ENCODE data around the gene FMN1.

FMN1 gene

GRCh38 chr15:32879980-32880379 lies 314.5 kb downstream of the FMN1 start:
- DNase-seq (ENCODE audit: low spot score) = no peak

GRCh38 chr15:32878869-32879805 lies 315.4 kb downstream of the FMN1 start:
- DNase-seq (ENCODE audit: low spot score) = no peak

- DNase-seq (ENCODE audit: low spot score) = no peak
Observed at GRCh38 chr15:32878342-32878741, 316.2 kb downstream of the FMN1 start.

GRCh38 chr15:32877252-32878019 lies 317.1 kb downstream of the FMN1 start:
- DNase-seq (ENCODE audit: low spot score) = no peak

- no peak for DNase-seq (ENCODE audit: low spot score)
Observed at GRCh38 chr15:32873284-32874114, 321.0 kb downstream of the FMN1 start.

GRCh38 chr15:32872621-32873283 lies 321.8 kb downstream of the FMN1 start:
- DNase-seq (ENCODE audit: low spot score) = no peak

GRCh38 chr15:32871883-32872282 lies 322.6 kb downstream of the FMN1 start:
- DNase-seq (ENCODE audit: low spot score) = no peak

- peak; percentile 38 for DNase-seq (ENCODE audit: low spot score)
Observed at GRCh38 chr15:32870240-32871033, 324.1 kb downstream of the FMN1 start.

- no peak for DNase-seq (ENCODE audit: low spot score)
Observed at GRCh38 chr15:32869776-32870175, 324.7 kb downstream of the FMN1 start.

- peak; percentile 46 for DNase-seq (ENCODE audit: low spot score)
Observed at GRCh38 chr15:32867313-32867626, 327.2 kb downstream of the FMN1 start.

GRCh38 chr15:32866454-32867312 lies 327.8 kb downstream of the FMN1 start:
- no peak for DNase-seq (ENCODE audit: low spot score)

- DNase-seq (ENCODE audit: low spot score) = no peak
Observed at GRCh38 chr15:32864841-32865240, 329.7 kb downstream of the FMN1 start.

- no peak for DNase-seq (ENCODE audit: low spot score)
Observed at GRCh38 chr15:32864051-32864450, 330.5 kb downstream of the FMN1 start.

- DNase-seq (ENCODE audit: low spot score) = peak; percentile 45
Observed at GRCh38 chr15:32861761-32862160, 332.8 kb downstream of the FMN1 start.

- DNase-seq (ENCODE audit: low spot score) = no peak
Observed at GRCh38 chr15:32861174-32861573, 333.3 kb downstream of the FMN1 start.

- no peak for DNase-seq (ENCODE audit: low spot score)
Observed at GRCh38 chr15:32859996-32860395, 334.5 kb downstream of the FMN1 start.

GRCh38 chr15:32859251-32859650 lies 335.3 kb downstream of the FMN1 start:
- no peak for DNase-seq (ENCODE audit: low spot score)

GRCh38 chr15:32857732-32858131 lies 336.8 kb downstream of the FMN1 start:
- no peak for DNase-seq (ENCODE audit: low spot score)

- no peak for DNase-seq (ENCODE audit: low spot score)
Observed at GRCh38 chr15:32856753-32857152, 337.8 kb downstream of the FMN1 start.

GRCh38 chr15:32855942-32856341 lies 338.6 kb downstream of the FMN1 start:
- peak; percentile 75 for DNase-seq (ENCODE audit: low spot score)

All from hepatic stellate cell (primary cell).